ENCODE data around the gene RHBDD3.

Gene RHBDD3

DNA sequence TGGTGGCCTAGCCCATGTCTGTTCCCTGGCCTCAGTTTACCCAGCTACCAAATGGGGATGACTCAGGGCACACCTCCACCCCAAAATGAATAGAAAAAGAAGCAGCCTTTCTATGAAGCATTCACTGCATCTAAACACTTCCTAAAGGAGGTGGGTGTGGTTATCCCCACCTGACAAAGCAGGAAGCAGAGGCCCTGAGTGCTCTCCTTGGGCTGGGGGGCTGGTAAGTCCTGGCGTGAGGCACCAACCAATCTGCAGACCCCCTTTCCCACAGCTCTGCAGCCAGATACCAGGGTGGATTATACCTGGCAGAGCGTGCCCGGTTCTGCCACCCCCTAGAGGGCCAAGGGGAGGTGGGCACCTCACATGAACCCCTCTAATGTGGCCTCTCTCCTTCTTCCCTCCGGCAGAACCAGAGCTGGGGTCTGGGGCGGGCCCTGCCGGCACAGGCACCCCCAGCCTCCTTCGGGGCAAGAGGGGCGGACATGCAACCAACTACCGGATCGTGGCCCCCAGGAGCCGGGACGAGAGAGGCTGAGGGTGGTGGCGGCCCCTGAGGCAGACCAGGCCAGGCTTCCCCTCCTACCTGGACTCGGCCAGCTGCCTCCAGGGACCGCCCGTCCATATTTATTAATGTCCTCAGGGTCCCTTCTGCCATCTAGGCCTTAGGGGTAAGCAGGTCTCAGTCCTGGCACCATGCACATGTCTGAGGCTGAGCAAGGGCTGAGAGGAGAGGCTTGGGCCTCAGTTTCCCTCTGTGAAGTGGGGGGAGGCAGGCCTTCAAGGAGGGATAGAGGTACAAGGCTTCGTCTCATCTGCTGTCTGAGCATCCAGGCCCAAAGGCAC, 9.2 kb downstream of the RHBDD3 start:
- Histone ChIP-seq H3K27ac (no peak overlapping the region), H3K36me3 (peaks cover 30% of the 10 kb centered on the region), H3K27me3 (ENCODE audit: insufficient read depth, low read depth, severe bottlenecking) (no peaks in the 10 kb centered on the region), H3K4me3 (ENCODE audit: low read depth, low read length) (no peak overlapping the region), H3K9me3 (ENCODE audit: severe bottlenecking) (no peaks in the 10 kb centered on the region)
- TF ChIP-seq, protein P1, sequence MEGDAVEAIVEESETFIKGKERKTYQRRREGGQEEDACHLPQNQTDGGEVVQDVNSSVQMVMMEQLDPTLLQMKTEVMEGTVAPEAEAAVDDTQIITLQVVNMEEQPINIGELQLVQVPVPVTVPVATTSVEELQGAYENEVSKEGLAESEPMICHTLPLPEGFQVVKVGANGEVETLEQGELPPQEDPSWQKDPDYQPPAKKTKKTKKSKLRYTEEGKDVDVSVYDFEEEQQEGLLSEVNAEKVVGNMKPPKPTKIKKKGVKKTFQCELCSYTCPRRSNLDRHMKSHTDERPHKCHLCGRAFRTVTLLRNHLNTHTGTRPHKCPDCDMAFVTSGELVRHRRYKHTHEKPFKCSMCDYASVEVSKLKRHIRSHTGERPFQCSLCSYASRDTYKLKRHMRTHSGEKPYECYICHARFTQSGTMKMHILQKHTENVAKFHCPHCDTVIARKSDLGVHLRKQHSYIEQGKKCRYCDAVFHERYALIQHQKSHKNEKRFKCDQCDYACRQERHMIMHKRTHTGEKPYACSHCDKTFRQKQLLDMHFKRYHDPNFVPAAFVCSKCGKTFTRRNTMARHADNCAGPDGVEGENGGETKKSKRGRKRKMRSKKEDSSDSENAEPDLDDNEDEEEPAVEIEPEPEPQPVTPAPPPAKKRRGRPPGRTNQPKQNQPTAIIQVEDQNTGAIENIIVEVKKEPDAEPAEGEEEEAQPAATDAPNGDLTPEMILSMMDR (IDR thresholded peaks at IDR 0.05; ENCODE audit: low read depth, low read length): no peak
- no peak for DNase-seq

DNA sequence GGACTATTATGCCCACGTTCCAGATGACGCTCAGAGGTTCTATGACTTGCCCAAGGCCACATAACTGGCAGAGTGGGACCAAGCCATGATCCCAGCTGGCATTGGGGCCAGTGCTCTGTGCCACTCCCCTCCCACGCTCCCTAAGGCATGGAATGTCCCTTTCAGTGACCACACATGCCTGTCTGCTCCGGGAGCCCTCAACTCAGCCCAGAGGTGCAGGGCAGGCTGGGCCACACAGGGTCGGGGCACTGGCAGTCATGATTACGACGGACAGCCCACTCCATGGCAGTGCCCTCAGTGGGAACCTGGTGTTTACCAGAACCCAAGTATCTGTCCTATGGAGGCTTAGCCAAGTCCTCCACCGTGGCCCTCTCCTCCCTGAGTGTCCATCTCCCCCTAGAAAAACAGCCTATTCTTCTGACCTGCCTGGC, 10.0 kb downstream of the RHBDD3 start:
- TF ChIP-seq, protein P1 (IDR thresholded peaks at IDR 0.05; ENCODE audit: low read depth, low read length): no peak
- Histone ChIP-seq H3K9me3 (ENCODE audit: severe bottlenecking) (no peaks in the 10 kb centered on the region), H3K4me3 (ENCODE audit: low read depth, low read length) (no peak overlapping the region), H3K36me3 (peaks cover 28% of the 10 kb centered on the region), H3K27ac (no peak overlapping the region), H3K27me3 (ENCODE audit: insufficient read depth, low read depth, severe bottlenecking) (no peaks in the 10 kb centered on the region)
- no peak for DNase-seq

DNA sequence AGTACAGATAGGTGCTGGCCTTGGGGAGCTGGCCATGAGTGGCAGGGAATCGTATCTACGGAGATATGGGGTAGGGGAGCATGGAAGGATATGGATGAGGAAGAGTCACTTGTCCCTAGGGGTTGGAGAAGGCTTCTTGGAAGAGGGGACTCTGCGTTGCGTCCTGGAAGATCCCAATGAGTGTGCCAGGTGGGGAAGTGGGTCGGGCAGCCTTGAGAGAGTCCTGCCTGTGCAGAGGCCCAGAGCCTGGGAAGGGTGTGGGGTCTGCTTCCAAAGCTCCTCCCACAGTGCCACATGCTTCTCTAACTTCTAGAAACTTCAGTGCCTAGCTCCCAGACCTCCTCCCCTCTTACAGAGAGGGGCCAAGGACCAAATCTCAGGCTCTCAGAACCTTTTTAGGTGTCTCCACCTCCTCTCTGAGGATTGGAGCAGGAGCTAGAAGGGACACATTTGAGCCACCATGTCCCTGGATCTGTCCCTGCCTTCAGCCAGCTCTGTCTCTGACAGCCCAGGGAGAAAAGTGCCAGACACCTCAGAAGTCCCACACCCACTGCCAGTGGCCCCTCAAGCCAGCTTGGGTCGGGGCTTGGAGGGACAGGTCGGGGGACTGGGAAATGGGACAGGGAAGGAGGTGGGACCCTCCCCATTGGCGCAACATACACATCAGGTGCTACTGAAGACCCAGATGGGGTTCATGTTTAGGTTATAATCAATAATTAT, 11.0 kb downstream of the RHBDD3 start:
- no peaks in the 10 kb centered on the region for H3K9me3 ChIP-seq (ENCODE audit: severe bottlenecking)
- H3K27me3 ChIP-seq (ENCODE audit: insufficient read depth, low read depth, severe bottlenecking): no peaks in the 10 kb centered on the region
- TF ChIP-seq, protein P1 (IDR thresholded peaks at IDR 0.05; ENCODE audit: low read depth, low read length): no peak
- no peak for DNase-seq
- H3K4me3 ChIP-seq (ENCODE audit: low read depth, low read length): no peak overlapping the region
- H3K36me3 ChIP-seq: peaks cover 26% of the 10 kb centered on the region
- no peak overlapping the region for H3K27ac ChIP-seq

DNA sequence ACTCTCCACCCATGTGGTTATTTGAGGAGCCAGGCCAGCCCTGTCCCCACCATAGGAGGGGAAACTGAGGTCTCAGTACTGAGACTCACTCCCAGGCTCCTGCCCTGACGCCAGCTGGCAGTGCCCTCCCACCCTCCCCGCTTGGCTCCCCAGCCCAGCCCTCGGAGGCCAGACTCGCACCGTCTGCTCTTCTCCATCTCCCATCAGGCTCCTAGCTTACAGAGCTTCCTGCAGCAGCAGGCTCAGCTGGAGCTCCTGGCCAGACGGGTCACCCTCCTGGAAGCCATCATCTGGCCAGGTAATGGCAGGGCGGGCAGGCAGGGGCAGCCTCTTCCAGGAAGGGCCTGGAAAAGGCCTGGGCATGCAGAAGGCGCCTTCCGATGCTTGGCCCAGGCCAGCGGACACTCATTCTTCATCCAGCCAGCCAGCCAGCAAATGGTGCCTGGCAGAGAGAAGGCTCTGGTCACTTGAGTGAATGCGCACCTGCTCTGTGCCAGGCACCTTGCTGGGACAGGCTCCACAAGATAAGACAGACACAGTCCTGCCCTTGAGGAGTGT, 12.6 kb downstream of the RHBDD3 start:
- H3K4me3 ChIP-seq (ENCODE audit: low read depth, low read length): no peak overlapping the region
- DNase-seq: no peak
- no peaks in the 10 kb centered on the region for H3K9me3 ChIP-seq (ENCODE audit: severe bottlenecking)
- no peaks in the 10 kb centered on the region for H3K27me3 ChIP-seq (ENCODE audit: insufficient read depth, low read depth, severe bottlenecking)
- H3K27ac ChIP-seq: no peak overlapping the region
- TF ChIP-seq, protein P1 (IDR thresholded peaks at IDR 0.05; ENCODE audit: low read depth, low read length): no peak
- peaks cover 14% of the 10 kb centered on the region for H3K36me3 ChIP-seq

DNA sequence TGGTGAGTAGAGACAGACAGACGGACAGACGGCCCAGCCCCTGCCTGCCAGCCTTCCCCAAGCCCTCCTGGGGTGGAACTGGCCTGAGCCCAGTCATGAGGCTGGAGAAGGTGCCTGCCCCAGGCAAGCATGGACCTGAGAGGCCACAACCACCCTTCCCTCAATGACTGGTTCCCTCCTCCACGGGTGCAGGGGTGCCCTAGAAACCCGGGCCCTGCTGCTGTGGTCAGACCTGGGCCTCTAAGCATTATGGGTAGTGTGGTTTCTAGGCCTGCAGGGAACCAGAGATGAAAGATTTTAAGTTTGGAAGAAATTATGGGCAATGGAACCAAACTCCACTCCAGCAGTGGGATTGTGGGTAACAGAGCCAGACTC, 13.5 kb downstream of the RHBDD3 start:
- Histone ChIP-seq H3K27me3 (ENCODE audit: insufficient read depth, low read depth, severe bottlenecking) (no peaks in the 10 kb centered on the region), H3K36me3 (peaks cover 5% of the 10 kb centered on the region), H3K27ac (peak overlapping the region; percentile 32), H3K9me3 (ENCODE audit: severe bottlenecking) (no peaks in the 10 kb centered on the region), H3K4me3 (ENCODE audit: low read depth, low read length) (no peak overlapping the region)
- TF ChIP-seq, protein P1 (IDR thresholded peaks at IDR 0.05; ENCODE audit: low read depth, low read length): no peak
- DNase-seq: no peak

All from WERI-Rb-1 (cell line).